Left lung (tissue), 10 donors: ENCODE results near the gene ALCAM. TPM values are rescaled to one million over a fixed set of nuclear protein-coding genes. Genes with fewer than 3 reads are reported as not detected.

Experiments used
- ATAC-seq: fragments of 200-7000 bp; cut with Tn5 transposase; one replicate; pipeline ENCODE4 v1.9.1; 2020; ENCODE audit warnings: moderate library complexity
- DNase-seq, 4 donors: peaks; one replicate each; pipeline ENCODE4 v3.0.0-alpha.2; 2013 to 2020
- H3K27ac ChIP-seq, 2 donors: fragments of 200-600 bp; sonication (generic) in 1 of 2; one replicate each; pipeline versions ENCODE4 v1.5.0 to v1.8.0; 2020 to 2021
- H3K27me3 ChIP-seq, 2 donors: fragments of 200-600 bp; sonication (generic) in 1 of 2; one replicate each; pipeline versions ENCODE4 v1.5.0 to v1.8.0; 2020 to 2021
- H3K36me3 ChIP-seq, 2 donors: fragments of 200-600 bp; sonication (generic) in 1 of 2; one replicate each; pipeline versions ENCODE4 v1.5.0 to v1.8.0; 2020 to 2021
- H3K4me1 ChIP-seq, 2 donors: fragments of 200-600 bp; one replicate each; pipeline ENCODE4 v1.8.0; 2021
- H3K4me3 ChIP-seq, 2 donors: fragments of 200-600 bp; sonication (generic) in 1 of 2; one replicate each; pipeline versions ENCODE4 v1.5.0 to v1.8.0; 2020 to 2021; ENCODE audit warnings: mild to moderate bottlenecking in 1 of 2
- H3K9me3 ChIP-seq, 2 donors: fragments of 200-600 bp; sonication (generic) in 1 of 2; one replicate each; pipeline versions ENCODE4 v1.5.0 to v1.8.0; 2020 to 2021
- intact Hi-C, 2 donors: fragments of 100-400 bp; cut with DNase I; formaldehyde crosslinking; loops; one replicate each; pipeline versions ENCODE4 v1.11.2 to v1.14.2; 2022
- polyA plus RNA-seq, 6 donors: library from polyadenylated mRNA; unstranded; fragments of 120-200 nt; gene quantifications; one replicate each; pipeline ENCODE4 v1.2.1, GENCODE V29; 2013; ENCODE audit not compliant: insufficient read length in 6 of 6
- total RNA-seq, 2 donors: library from RNA; stranded (reverse); fragmentation: NEBNext Ultra II Directional; extraction: Animal tissue kit (Norgen Biotek cat#: 25700); gene quantifications; one replicate each; pipeline ENCODE4 v1.2.1, GENCODE V29; 2021
- TF ChIP-seq, protein P1 (sequence below), 2 donors: fragments of 200-600 bp; sonication (generic) in 1 of 2; IDR thresholded peaks; one replicate each; pipeline versions ENCODE4 v1.5.0 to v1.8.0; 2021; ENCODE audit warnings: antibody characterized with exemption in 2 of 2
- donor health status: DM: no; HTN: yes; CAD: no.
- donor health status: DM: no; HTN: no; CAD: no.

Gene ALCAM
- total and polyA plus RNA-seq, 8 donors = 84.2 to 170 (median 127) TPM

- Histone ChIP-seq H3K36me3 (no peaks in the 10 kb centered on the region), H3K9me3 (no peaks in the 10 kb centered on the region), H3K4me3 (no peak overlapping the region), H3K27me3 (no peaks in the 10 kb centered on the region), H3K4me1 (no peaks in the 10 kb centered on the region), H3K27ac (no peak overlapping the region)
- ATAC-seq = no peak
- TF ChIP-seq, protein P1, sequence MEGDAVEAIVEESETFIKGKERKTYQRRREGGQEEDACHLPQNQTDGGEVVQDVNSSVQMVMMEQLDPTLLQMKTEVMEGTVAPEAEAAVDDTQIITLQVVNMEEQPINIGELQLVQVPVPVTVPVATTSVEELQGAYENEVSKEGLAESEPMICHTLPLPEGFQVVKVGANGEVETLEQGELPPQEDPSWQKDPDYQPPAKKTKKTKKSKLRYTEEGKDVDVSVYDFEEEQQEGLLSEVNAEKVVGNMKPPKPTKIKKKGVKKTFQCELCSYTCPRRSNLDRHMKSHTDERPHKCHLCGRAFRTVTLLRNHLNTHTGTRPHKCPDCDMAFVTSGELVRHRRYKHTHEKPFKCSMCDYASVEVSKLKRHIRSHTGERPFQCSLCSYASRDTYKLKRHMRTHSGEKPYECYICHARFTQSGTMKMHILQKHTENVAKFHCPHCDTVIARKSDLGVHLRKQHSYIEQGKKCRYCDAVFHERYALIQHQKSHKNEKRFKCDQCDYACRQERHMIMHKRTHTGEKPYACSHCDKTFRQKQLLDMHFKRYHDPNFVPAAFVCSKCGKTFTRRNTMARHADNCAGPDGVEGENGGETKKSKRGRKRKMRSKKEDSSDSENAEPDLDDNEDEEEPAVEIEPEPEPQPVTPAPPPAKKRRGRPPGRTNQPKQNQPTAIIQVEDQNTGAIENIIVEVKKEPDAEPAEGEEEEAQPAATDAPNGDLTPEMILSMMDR (IDR thresholded peaks at IDR 0.05) = no peak
- DNase-seq = no peak
- intact Hi-C loops = no loop called here
Observed at GRCh38 chr3:105436687-105437086, 70.0 kb downstream of the ALCAM start.

- no peak for ATAC-seq
- Histone ChIP-seq H3K9me3 (no peaks in the 10 kb centered on the region), H3K4me3 (no peak overlapping the region), H3K36me3 (no peaks in the 10 kb centered on the region), H3K27ac (no peak overlapping the region), H3K4me1 (no peaks in the 10 kb centered on the region), H3K27me3 (no peaks in the 10 kb centered on the region)
- no peak for DNase-seq
- intact Hi-C loops = no loop called here
- TF ChIP-seq, protein P1 (IDR thresholded peaks at IDR 0.05) = no peak
Observed at GRCh38 chr3:105440113-105440512, 73.4 kb downstream of the ALCAM start.

DNA sequence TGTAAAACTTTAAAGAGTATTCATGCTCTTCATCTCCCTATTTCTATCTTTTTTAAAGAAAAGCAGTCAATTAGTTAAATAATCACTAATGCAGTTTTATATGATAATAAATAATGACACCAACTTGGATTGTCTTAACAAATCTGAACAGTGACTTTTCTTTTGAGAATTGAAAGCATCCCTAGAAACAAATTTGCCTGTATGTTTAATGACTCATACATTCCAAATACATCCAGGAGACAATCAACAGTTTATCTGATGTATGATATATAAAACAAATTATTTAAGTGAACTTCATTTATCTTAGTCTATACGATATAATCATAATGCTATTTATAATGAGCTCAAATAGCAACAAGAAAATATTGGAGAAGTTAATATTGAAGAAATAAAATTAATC is 78.0 kb downstream of the ALCAM start:
- Histone ChIP-seq H3K4me3 (no peak overlapping the region), H3K4me1 (no peaks in the 10 kb centered on the region), H3K27me3 (no peaks in the 10 kb centered on the region), H3K36me3 (no peaks in the 10 kb centered on the region), H3K9me3 (no peaks in the 10 kb centered on the region), H3K27ac (no peak overlapping the region)
- intact Hi-C loops = no loop called here
- DNase-seq (no peak), ATAC-seq (no peak)
- TF ChIP-seq, protein P1 (IDR thresholded peaks at IDR 0.05) = no peak

DNA sequence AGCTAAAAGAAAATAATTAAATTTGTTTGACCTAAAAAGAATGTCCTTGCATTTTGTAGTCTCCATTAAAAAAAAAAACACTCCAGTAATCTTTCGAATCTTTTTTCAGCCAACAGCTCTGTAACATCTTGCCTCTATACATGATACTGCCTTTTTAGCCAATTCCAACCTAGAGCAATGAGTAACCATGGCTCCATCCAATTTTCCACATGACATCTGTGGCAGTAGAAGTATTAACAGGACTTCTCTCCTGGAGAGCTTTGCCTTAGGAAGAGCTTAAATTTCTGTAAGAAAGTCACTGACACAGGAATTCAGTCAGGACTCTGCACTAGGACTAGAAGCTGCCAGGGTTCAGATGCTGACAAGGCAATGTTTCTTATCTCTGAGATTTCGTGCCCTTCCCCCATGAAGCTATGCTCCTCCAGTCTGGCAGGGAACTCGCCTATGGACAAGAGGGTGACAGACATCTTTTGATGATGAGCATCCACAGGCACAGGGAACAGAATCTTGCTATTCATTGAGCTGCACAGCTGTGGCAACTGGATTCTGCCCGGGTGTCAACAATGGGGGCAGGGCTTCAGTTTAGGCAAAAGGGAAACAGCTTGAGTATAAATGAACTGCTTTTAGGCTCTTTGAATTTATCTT is 81.8 kb downstream of the ALCAM start:
- no peaks in the 10 kb centered on the region for H3K36me3 ChIP-seq
- no peak for DNase-seq
- H3K4me1 ChIP-seq = no peaks in the 10 kb centered on the region
- H3K27ac ChIP-seq = no peak overlapping the region
- ATAC-seq = no peak
- intact Hi-C loops = no loop called here
- H3K9me3 ChIP-seq = no peaks in the 10 kb centered on the region
- no peaks in the 10 kb centered on the region for H3K27me3 ChIP-seq
- no peak overlapping the region for H3K4me3 ChIP-seq
- TF ChIP-seq, protein P1 (IDR thresholded peaks at IDR 0.05) = no peak

DNA sequence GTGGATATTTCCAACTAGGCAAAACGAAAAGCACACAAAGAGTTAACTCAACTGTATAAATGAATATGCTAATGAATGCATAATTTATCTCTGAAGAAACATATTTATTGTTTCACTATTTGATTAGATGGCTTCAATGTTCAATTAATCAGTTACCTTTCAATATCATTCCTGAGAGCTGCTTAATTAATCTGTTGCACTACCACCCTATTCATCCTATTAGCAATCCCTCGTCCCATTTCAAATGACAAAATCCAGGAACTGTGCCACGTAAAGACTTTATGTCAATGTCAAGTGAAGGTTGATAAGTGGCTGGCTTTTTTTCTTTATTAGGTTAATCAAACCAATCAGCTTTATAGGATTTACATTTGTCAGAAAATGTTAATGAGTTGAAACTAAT is 82.7 kb downstream of the ALCAM start:
- DNase-seq = no peak
- intact Hi-C loops = no loop called here
- TF ChIP-seq, protein P1 (IDR thresholded peaks at IDR 0.05) = no peak
- Histone ChIP-seq H3K9me3 (no peaks in the 10 kb centered on the region), H3K4me3 (no peak overlapping the region), H3K36me3 (no peaks in the 10 kb centered on the region), H3K27ac (no peak overlapping the region), H3K27me3 (no peaks in the 10 kb centered on the region), H3K4me1 (no peaks in the 10 kb centered on the region)
- ATAC-seq = no peak
